IMR-90 (cell line): Measurements from ENCODE around the gene PCDHGC4. TPM values are rescaled to one million over a fixed set of nuclear protein-coding genes. Genes with fewer than 3 reads are reported as not detected.

ENCODE experiments used
- ATAC-seq: fragments of 200-7000 bp; cut with Tn5 transposase; 2 replicates; pipeline ENCODE4 v1.9.1; 2020; ENCODE audit warnings: low read depth, mild to moderate bottlenecking, moderate library complexity
- BruUV-seq: library from RNA; stranded (reverse); fragments of 400-500 nt; replicated peaks from 2 replicates; lab custom pipeline; 2021; lab: Mats Ljungman, UMichigan
- CTCF ChIA-PET: fragments of 300-600 bp; formaldehyde crosslinking; extraction: SDS; loops from one replicate; lab custom pipeline; 2021; ENCODE audit warnings: antibody characterized with exemption; lab: Yijun Ruan, JAX
- POLR2A ChIA-PET: fragments of 300-600 bp; sonication (Branson Sonifier 250); formaldehyde crosslinking; loops from one replicate; lab custom pipeline; 2022; ENCODE audit warnings: antibody characterized with exemption; ENCODE audit not compliant: unreplicated experiment; lab: Charles Lee
- DNase-seq: peaks from one replicate; pipeline ENCODE4 v3.0.0; 2013
- H2AFZ ChIP-seq: replicated peaks from 2 replicates; pipeline ENCODE3; 2013; ENCODE audit warnings: low read length, mild to moderate bottlenecking; ENCODE audit not compliant: poor library complexity
- H2AK5ac ChIP-seq: 2 replicates; pipeline ENCODE4 v1.6.1; 2013; ENCODE audit warnings: low read depth, low read length, inconsistent platforms
- H2AK9ac ChIP-seq: replicated peaks from 2 replicates; pipeline ENCODE3; 2013; ENCODE audit warnings: mild to moderate bottlenecking, low read depth, low read length, moderate library complexity; ENCODE audit not compliant: poor library complexity
- H2BK120ac ChIP-seq: 2 replicates; pipeline ENCODE4 v1.6.1; 2013; ENCODE audit warnings: low read depth, low read length, inconsistent platforms
- H2BK15ac ChIP-seq: 3 replicates; pipeline ENCODE4 v1.6.1; 2013; ENCODE audit warnings: low read depth, low read length, inconsistent platforms
- H2BK20ac ChIP-seq: 2 replicates; pipeline ENCODE4 v1.6.1; 2013; ENCODE audit warnings: low read depth, mild to moderate bottlenecking, inconsistent platforms, low read length, moderate library complexity
- H2BK5ac ChIP-seq: 2 replicates; pipeline ENCODE4 v1.6.1; 2013; ENCODE audit warnings: mild to moderate bottlenecking, low read depth, low read length, inconsistent platforms; ENCODE audit not compliant: poor library complexity, severe bottlenecking
- H3K14ac ChIP-seq: replicated peaks from 2 replicates; pipeline ENCODE4 v1.6.1; 2013; ENCODE audit warnings: low read depth, low read length, inconsistent platforms
- H3K18ac ChIP-seq: 2 replicates; pipeline ENCODE4 v1.6.1; 2013; ENCODE audit warnings: low read depth, low read length, control low read depth
- H3K23ac ChIP-seq: 2 replicates; pipeline ENCODE4 v1.6.1; 2013; ENCODE audit warnings: low read depth, low read length, inconsistent platforms
- H3K27ac ChIP-seq: 2 replicates; pipeline ENCODE4 v1.5.1; 2013; ENCODE audit warnings: mild to moderate bottlenecking, control low read depth, low read length; ENCODE audit not compliant: insufficient read depth
- H3K27me3 ChIP-seq: 2 replicates; pipeline ENCODE4 v1.6.1; 2013; ENCODE audit warnings: low read length; ENCODE audit not compliant: control insufficient read depth, insufficient read depth
- H3K36me3 ChIP-seq: 2 replicates; pipeline ENCODE4 v1.6.1; 2013; ENCODE audit warnings: low read length, mixed read lengths; ENCODE audit not compliant: control insufficient read depth, insufficient read depth
- H3K4ac ChIP-seq: 2 replicates; pipeline ENCODE4 v1.6.1; 2013; ENCODE audit warnings: low read depth, low read length, inconsistent platforms
- H3K4me1 ChIP-seq: 2 replicates; pipeline ENCODE4 v1.6.1; 2013; ENCODE audit warnings: low read length, mixed read lengths; ENCODE audit not compliant: control insufficient read depth, insufficient read depth
- H3K4me2 ChIP-seq: 2 replicates; pipeline ENCODE4 v1.6.1; 2013; ENCODE audit warnings: low read depth, mild to moderate bottlenecking, control low read depth, low read length, moderate library complexity
- H3K4me3 ChIP-seq: 2 replicates; pipeline ENCODE4 v1.5.1; 2013; ENCODE audit warnings: low read depth, mild to moderate bottlenecking, control low read depth, low read length, moderate library complexity; ENCODE audit not compliant: insufficient read depth
- H3K56ac ChIP-seq: 2 replicates; pipeline ENCODE4 v1.6.1; 2013; ENCODE audit warnings: low read length, inconsistent platforms; ENCODE audit not compliant: insufficient read depth; ENCODE audit errors: extremely low read depth
- H3K79me1 ChIP-seq, 2 experiments: 2 replicates each; pipeline ENCODE4 v1.6.1; 2013; ENCODE audit warnings: low read length in 2 of 2, inconsistent platforms in 1 of 2, low read depth in 1 of 2
- H3K9ac ChIP-seq: 2 replicates; pipeline ENCODE4 v1.6.1; 2013; ENCODE audit warnings: low read depth, low read length, control low read depth
- H3K9me1 ChIP-seq: 2 replicates; pipeline ENCODE4 v1.6.1; 2013; ENCODE audit warnings: low read length, inconsistent platforms; ENCODE audit not compliant: insufficient read depth
- H3K9me3 ChIP-seq: 2 replicates; pipeline ENCODE4 v1.6.1; 2013; ENCODE audit warnings: low read length; ENCODE audit not compliant: control insufficient read depth, insufficient read depth
- H4K20me1 ChIP-seq: 2 replicates; pipeline ENCODE4 v1.6.1; 2013; ENCODE audit warnings: low read length, inconsistent platforms; ENCODE audit not compliant: insufficient read depth
- H4K5ac ChIP-seq: 2 replicates; pipeline ENCODE4 v1.6.1; 2013; ENCODE audit warnings: mild to moderate bottlenecking, low read depth, low read length, control low read depth
- H4K8ac ChIP-seq, 2 experiments: 2 replicates each; pipeline ENCODE4 v1.6.1; 2013; ENCODE audit warnings: low read depth in 2 of 2, low read length in 2 of 2, control low read depth in 1 of 2, inconsistent platforms in 1 of 2
- H4K91ac ChIP-seq: 2 replicates; pipeline ENCODE4 v1.6.1; 2013; ENCODE audit warnings: low read depth, low read length, inconsistent platforms; ENCODE audit not compliant: insufficient read depth
- FOS ChIP-seq: fragments of 150-350 bp; IDR thresholded peaks from 2 replicates; pipeline ENCODE4 v1.6.1; 2016; ENCODE audit warnings: low read depth, low read length
- RAD21 ChIP-seq: IDR thresholded peaks from 2 replicates; pipeline ENCODE4 v1.6.1; 2012; ENCODE audit warnings: low read length, improper control_type of control experiment
- WGBS, 2 experiments: methylation state at CpG; one replicate each; pipeline versions ENCODE4 v1.1.5 to v1.1.7; 2013; ENCODE audit warnings: missing lambda C conversion rate in 2 of 2; ENCODE audit not compliant: insufficient read length in 1 of 2; ENCODE audit errors: extremely low coverage in 2 of 2; 5-methylcytosine and 5-hydroxymethylcytosine counted together
- dilution Hi-C: fragments of 300-500 bp; cut with HindIII; formaldehyde crosslinking; loops from one replicate; pipeline ENCODE4 v1.14.3; 2018; ENCODE audit warnings: low sequenced_read_pairs; ENCODE audit not compliant: unreplicated experiment
- in situ Hi-C: fragments of 300-500 bp; cut with MboI; formaldehyde crosslinking; loops from 3 replicates; pipeline ENCODE4 v1.14.3; 2019; ENCODE audit warnings: low sequenced_read_pairs, inconsistent platforms, mixed read lengths
- intact Hi-C: fragments of 100-400 bp; cut with micrococcal nuclease; formaldehyde crosslinking; loops from 2 replicates; pipeline ENCODE4 v1.10.0; 2022
- polyA plus RNA-seq, 3 experiments: library from polyadenylated mRNA; depleted of rRNA; stranded (reverse); fragments of >200 nt; gene quantifications; 2 replicates each; pipeline ENCODE4 v1.2.3, GENCODE V29; 2012; ENCODE audit warnings: low replicate concordance in 1 of 3
- total RNA-seq: library from RNA; depleted of rRNA; stranded (reverse); fragments of >200 nt; gene quantifications from 2 replicates; pipeline ENCODE4 v1.2.3, GENCODE V29; 2012

Gene PCDHGC4
- total and polyA plus RNA-seq, 2 of the 4 experiments (the other 2 are of a cell fraction) = 0.65 to 1.6 TPM

DNA sequence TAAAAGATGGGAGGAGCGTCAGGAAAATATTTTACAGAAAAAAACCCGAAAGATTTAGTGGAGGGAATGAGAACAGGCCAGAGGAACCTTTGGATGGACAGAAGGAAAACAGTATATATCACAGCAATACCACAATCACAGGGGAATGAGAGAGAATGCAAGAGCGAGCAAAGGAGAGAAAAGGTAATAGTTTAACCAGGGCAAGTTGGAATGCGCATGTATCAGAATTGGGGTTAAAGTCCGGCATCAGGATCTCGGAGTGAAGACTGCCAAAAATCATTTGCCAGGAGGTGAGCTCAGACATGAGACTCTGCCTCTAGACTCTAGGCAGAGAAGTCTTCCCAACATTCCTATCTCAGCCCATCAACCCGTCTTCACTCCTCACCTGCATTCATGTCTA, 40.8 kb downstream of the PCDHGC4 start:
- H3K27ac ChIP-seq = peak overlapping the region; percentile 83; the same call in 1 of the 2 replicates
- no peaks in the 10 kb centered on the region for H3K27me3 ChIP-seq
- peak overlapping the region; percentile 61 for H2BK5ac ChIP-seq
- no TSS peak for BruUV-seq
- ChIA-PET POLR2A (no interaction called here), CTCF (interaction anchor here (1.2 to 3.8 kb wide), 6 partner anchors 12 to 113 kb away, joined by 3 to 24 read pairs (median 18); partner anchors contain the start of genes PCDHGA10 and PCDHGA11)
- no peaks in the 10 kb centered on the region; the same call in none of the 2 replicates for H3K36me3 ChIP-seq
- WGBS, 2 experiments = 80% methylated on average over 3 of the region's 7 CpGs; no CpG with 5 or more reads in 1 of the 2 experiments
- H3K56ac ChIP-seq = 0 out of 2 replicates have a peak overlapping the region, but pooled peaks have one; percentile 25
- peak overlapping the region; percentile 26; the same call in 1 of the 2 replicates for H2AK5ac ChIP-seq
- H4K5ac ChIP-seq = peak overlapping the region; percentile 54
- H2BK20ac ChIP-seq = peak overlapping the region; percentile 66
- no peaks in the 10 kb centered on the region for H3K9me3 ChIP-seq
- intact Hi-C loops = loop anchor here (2.0 kb wide), 1 partner anchor 95 kb away; the partner anchor contains the start of gene PCDHGA12
- peak overlapping the region; percentile 53; the same call in 1 of the 2 replicates for H3K14ac ChIP-seq
- peak overlapping the region; percentile 39 for H3K4ac ChIP-seq
- TF ChIP-seq FOS (no peak), RAD21 (no peak)
- no peak overlapping the region for H2AK9ac ChIP-seq
- peak overlapping the region; percentile 54; the same call in 1 of the 2 replicates for H4K91ac ChIP-seq
- no peak overlapping the region; the same call in 2 of the 3 replicates for H2BK15ac ChIP-seq
- H3K4me2 ChIP-seq = peak overlapping the region; percentile 58
- peak overlapping the region; percentile 54; the same call in 1 of the 2 replicates for H3K23ac ChIP-seq
- ATAC-seq (no peak), DNase-seq (no peak)
- H3K79me1 ChIP-seq = peaks cover 0 to 27% of the 10 kb centered on the region in 2 experiments; a peak in 2 of 4 replicates
- peaks cover 9% of the 10 kb centered on the region for H3K9me1 ChIP-seq
- H3K4me3 ChIP-seq = no peak overlapping the region
- H2AFZ ChIP-seq = no peak overlapping the region
- no peaks in the 10 kb centered on the region for H4K20me1 ChIP-seq
- peak overlapping the region; percentile 35 for H3K9ac ChIP-seq
- in situ Hi-C loops = no loop called here
- peak overlapping the region; percentile 70 for H2BK120ac ChIP-seq
- dilution Hi-C loops = no loop called here
- peaks cover 36% of the 10 kb centered on the region for H3K4me1 ChIP-seq
- H4K8ac ChIP-seq = peak overlapping the region in 1 of 2 experiments; percentile 69; a peak in 1 of 4 replicates
- H3K18ac ChIP-seq = peak overlapping the region; percentile 53
